Lung (tissue), 12 donors: ENCODE measurements around the gene PAM. TPM values are rescaled to one million over a fixed set of nuclear protein-coding genes. Genes with fewer than 3 reads are reported as not detected.
"Not testable (repeated sequence)": the region's sequence is repeated elsewhere in the genome, so short reads cannot be mapped to it uniquely, and the experiment has no call there.

Source experiments
- ATAC-seq: fragments of 200-7000 bp; cut with Tn5 transposase; one replicate; pipeline ENCODE4 v1.9.1; 2020; ENCODE audit warnings: moderate number of reproducible peaks; ENCODE audit not compliant: insufficient read depth, low FRiP score
- DNase-seq, 3 donors: peaks; one replicate each; pipeline ENCODE4 v3.0.0-alpha.2; 2013 to 2017
- H3K27ac ChIP-seq, 2 donors: one replicate each; pipeline ENCODE4 v1.5.1; 2013; ENCODE audit warnings: mild to moderate bottlenecking in 2 of 2, moderate library complexity in 2 of 2, control low read depth in 1 of 2, inconsistent platforms in 1 of 2, low read depth in 1 of 2, low read length in 1 of 2
- H3K27me3 ChIP-seq, 3 donors: one replicate each; pipeline ENCODE4 v1.5.1; 2013; ENCODE audit warnings: low read length in 2 of 3; ENCODE audit not compliant: control insufficient read depth in 3 of 3, insufficient read depth in 3 of 3
- H3K36me3 ChIP-seq, 4 donors: one replicate each; pipeline ENCODE4 v1.5.1; 2013; ENCODE audit warnings: low read length in 4 of 4, mild to moderate bottlenecking in 1 of 4, moderate library complexity in 1 of 4; ENCODE audit not compliant: control insufficient read depth in 4 of 4, insufficient read depth in 4 of 4
- H3K4me1 ChIP-seq, 5 donors: one replicate each; pipeline ENCODE4 v1.5.1; 2013; ENCODE audit warnings: low read length in 5 of 5, mild to moderate bottlenecking in 2 of 5, moderate library complexity in 1 of 5; ENCODE audit not compliant: control insufficient read depth in 5 of 5, insufficient read depth in 5 of 5
- H3K4me3 ChIP-seq: one replicate; pipeline ENCODE4 v1.5.1; 2013; ENCODE audit warnings: mild to moderate bottlenecking, control low read depth, moderate library complexity
- H3K9ac ChIP-seq, 2 donors: one replicate each; pipeline ENCODE4 v1.5.1; 2013; ENCODE audit warnings: low read length in 2 of 2, control low read depth in 1 of 2; ENCODE audit not compliant: insufficient read depth in 1 of 2
- H3K9me3 ChIP-seq, 4 donors: one replicate each; pipeline ENCODE4 v1.5.1; 2013; ENCODE audit warnings: low read length in 3 of 4, mild to moderate bottlenecking in 1 of 4, moderate library complexity in 1 of 4; ENCODE audit not compliant: control insufficient read depth in 4 of 4, insufficient read depth in 3 of 4
- WGBS, 2 donors: extraction: QIAGEN DNeasy Blood & Tissue Kit; methylation state at CpG; one replicate each; pipeline ENCODE4 v1.1.7; 2013; 5-methylcytosine and 5-hydroxymethylcytosine counted together
- polyA plus RNA-seq, 2 donors: library from polyadenylated mRNA; stranded (reverse); fragments of 200-250 nt; gene quantifications; one replicate each; pipeline ENCODE4 v1.2.1, GENCODE V29; 2013
- total RNA-seq, 2 donors: library from RNA; depleted of rRNA in 1 of 2; stranded (reverse); fragments of >200 nt in 1 of 2; gene quantifications; one replicate each; pipeline ENCODE4 v1.2.1, GENCODE V29; 2014 to 2021
- TF ChIP-seq, protein P1 (sequence below): IDR thresholded peaks from 2 replicates; pipeline ENCODE4 v1.5.1; 2012; ENCODE audit warnings: mild to moderate bottlenecking; ENCODE audit errors: control extremely low read depth, extremely low read depth
- donor health status: control.
- donor health status: control.
- donor health status: Bipolar disorder and iron deficiency.
- donor health status: healthy.
- donor health status: DM: yes; HTN: yes; CAD: no.

Gene PAM
- total and polyA plus RNA-seq, 4 donors = 117 to 248 (median 151) TPM

DNA sequence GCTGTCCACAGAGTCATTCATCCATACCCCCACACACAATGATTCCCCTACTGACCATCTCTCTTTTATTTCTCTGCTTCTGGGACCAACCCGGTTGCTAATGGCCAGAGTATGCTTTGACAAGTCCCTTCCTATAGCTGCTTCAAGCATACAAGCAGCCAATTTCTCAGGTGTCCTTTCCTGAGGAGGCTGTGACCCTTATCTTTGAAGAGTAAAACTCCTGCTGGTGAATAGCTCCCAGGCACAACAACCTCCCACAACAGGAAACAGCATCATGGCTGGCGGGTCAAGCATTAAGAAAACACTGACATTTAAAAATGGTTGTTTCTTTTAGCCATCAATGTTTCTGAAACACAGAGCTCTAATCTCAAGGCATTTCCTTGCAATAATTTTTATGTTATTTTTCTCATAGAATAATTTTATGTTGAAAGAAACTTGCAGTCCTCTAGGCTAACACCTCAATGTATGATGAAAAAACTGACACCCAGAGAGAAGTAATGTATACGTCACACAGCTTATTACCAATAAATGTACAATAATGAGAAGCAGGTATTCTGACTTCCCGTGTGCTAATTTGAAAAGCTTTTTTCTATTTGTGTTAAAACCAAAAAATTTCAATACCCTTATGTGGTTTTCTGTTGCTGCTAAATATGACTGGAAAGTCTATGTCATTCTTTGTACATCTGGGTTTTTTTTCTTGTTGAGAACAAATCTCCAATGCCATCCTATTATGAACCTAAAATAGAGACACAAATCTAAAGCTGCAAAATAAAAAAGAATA, 7.5 kb upstream of the PAM start:
- ATAC-seq (no peak), DNase-seq (no peak)
- 83 to 91% methylated on average over 4 of the region's 4 CpGs for WGBS, 2 donors
- H3K9ac ChIP-seq = no peak overlapping the region
- TF ChIP-seq, protein P1, sequence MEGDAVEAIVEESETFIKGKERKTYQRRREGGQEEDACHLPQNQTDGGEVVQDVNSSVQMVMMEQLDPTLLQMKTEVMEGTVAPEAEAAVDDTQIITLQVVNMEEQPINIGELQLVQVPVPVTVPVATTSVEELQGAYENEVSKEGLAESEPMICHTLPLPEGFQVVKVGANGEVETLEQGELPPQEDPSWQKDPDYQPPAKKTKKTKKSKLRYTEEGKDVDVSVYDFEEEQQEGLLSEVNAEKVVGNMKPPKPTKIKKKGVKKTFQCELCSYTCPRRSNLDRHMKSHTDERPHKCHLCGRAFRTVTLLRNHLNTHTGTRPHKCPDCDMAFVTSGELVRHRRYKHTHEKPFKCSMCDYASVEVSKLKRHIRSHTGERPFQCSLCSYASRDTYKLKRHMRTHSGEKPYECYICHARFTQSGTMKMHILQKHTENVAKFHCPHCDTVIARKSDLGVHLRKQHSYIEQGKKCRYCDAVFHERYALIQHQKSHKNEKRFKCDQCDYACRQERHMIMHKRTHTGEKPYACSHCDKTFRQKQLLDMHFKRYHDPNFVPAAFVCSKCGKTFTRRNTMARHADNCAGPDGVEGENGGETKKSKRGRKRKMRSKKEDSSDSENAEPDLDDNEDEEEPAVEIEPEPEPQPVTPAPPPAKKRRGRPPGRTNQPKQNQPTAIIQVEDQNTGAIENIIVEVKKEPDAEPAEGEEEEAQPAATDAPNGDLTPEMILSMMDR = no peak
- H3K36me3 ChIP-seq = no peaks in the 10 kb centered on the region
- no peaks in the 10 kb centered on the region for H3K4me1 ChIP-seq
- no peaks in the 10 kb centered on the region for H3K9me3 ChIP-seq
- no peaks in the 10 kb centered on the region for H3K27me3 ChIP-seq
- H3K27ac ChIP-seq = no peak overlapping the region
- H3K4me3 ChIP-seq = no peak overlapping the region

GRCh38 chr5:102749416-102750030, 5.6 kb upstream of the PAM start:
- Histone ChIP-seq H3K9ac (no peak overlapping the region), H3K27me3 (no peaks in the 10 kb centered on the region), H3K4me1 (peaks cover 0 to 6% (median 0%) of the 10 kb centered on the region in 5 donors), H3K9me3 (no peaks in the 10 kb centered on the region), H3K4me3 (no peak overlapping the region), H3K36me3 (no peaks in the 10 kb centered on the region), H3K27ac (no peak overlapping the region)
- TF ChIP-seq, protein P1 = no peak
- 83 to 86% methylated on average over 5 of the region's 5 CpGs for WGBS, 2 donors
- DNase-seq = no peak
- ATAC-seq = no peak

DNA sequence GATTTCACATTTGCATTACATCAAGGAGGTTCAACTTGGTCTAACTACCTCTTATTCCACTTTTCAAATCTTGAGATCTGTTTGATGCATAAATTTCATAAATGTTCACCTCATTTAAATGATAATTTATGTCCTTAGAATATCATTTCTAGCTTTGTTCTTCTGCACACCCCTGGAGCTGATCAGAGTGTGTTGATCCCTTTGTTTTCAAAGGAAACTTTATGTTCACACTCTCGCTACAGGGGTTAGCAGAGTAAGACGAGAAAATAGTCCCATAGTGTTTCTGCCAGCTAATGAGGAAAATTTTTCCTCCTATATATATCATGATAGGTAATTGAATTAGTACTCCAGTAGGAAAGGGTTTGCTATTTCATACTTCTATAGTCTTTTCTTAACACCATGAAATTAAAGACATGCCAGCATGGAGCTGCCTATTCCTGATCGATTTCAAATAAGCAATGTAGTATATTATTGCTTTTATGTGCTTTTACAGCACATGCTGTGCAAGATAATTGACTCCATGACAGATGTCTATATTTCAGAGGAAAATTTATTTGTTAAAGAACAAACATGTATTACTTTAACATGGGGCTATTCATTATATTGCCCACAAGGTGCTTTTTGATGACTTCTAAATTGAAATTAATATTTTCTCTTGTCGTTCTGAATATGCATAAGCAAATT, 4.8 kb upstream of the PAM start:
- no peak for DNase-seq
- Histone ChIP-seq H3K9ac (no peak overlapping the region), H3K27me3 (no peaks in the 10 kb centered on the region), H3K27ac (no peak overlapping the region), H3K36me3 (no peaks in the 10 kb centered on the region), H3K4me3 (no peak overlapping the region), H3K9me3 (no peaks in the 10 kb centered on the region), H3K4me1 (peaks cover 0 to 9% (median 0%) of the 10 kb centered on the region in 5 donors)
- TF ChIP-seq, protein P1 = no peak
- 92 to 97% methylated on average over 4 of the region's 4 CpGs for WGBS, 2 donors
- no peak for ATAC-seq

GRCh38 chr5:102751903-102752376, 3.2 kb upstream of the PAM start:
- H3K27me3 ChIP-seq, H3K27ac ChIP-seq, H3K36me3 ChIP-seq, DNase-seq, H3K9ac ChIP-seq, H3K9me3 ChIP-seq, ATAC-seq, H3K4me3 ChIP-seq: not testable (repeated sequence)
- H3K4me1 ChIP-seq = peaks cover 0 to 18% (median 0%) of the 10 kb centered on the region in 5 donors
- 87 to 90% methylated on average over 27 to 32 of the region's 32 CpGs for WGBS, 2 donors
